ENCODE measurements around the gene DPF1. TPM values are rescaled to one million over a fixed set of nuclear protein-coding genes. Genes with fewer than 3 reads are reported as not detected.

The DPF1 gene
- total and polyA plus RNA-seq, 2 donors from 2014 or later: not detected

GRCh38 chr19:38268539-38268938, 44.5 kb upstream of the DPF1 start:
- Histone ChIP-seq H3K9me3 (ENCODE audit: control insufficient read depth in 2 of 3, insufficient read depth in 1 of 3, low read length in 3 of 3) (no peaks in the 10 kb centered on the region), H3K36me3 (ENCODE audit: control insufficient read depth in 2 of 3, insufficient read depth in 3 of 3, low read length in 3 of 3) (no peaks in the 10 kb centered on the region), H3K27me3 (ENCODE audit: control insufficient read depth, insufficient read depth, low read length) (no peaks in the 10 kb centered on the region), H3K9ac (ENCODE audit: low read length in 3 of 3) (peak overlapping the region in 1 of 3 donors; percentile 75), H3K27ac (ENCODE audit: low read depth in 2 of 2, low read length in 2 of 2) (peak overlapping the region; percentile 65 to 94), H3K4me3 (ENCODE audit: low read length in 3 of 3) (peak overlapping the region in 1 of 3 donors; percentile 79), H3K4me1 (ENCODE audit: control insufficient read depth in 2 of 3, insufficient read depth in 2 of 3, low read depth in 1 of 3, low read length in 3 of 3) (peaks cover 3 to 47% (median 32%) of the 10 kb centered on the region in 3 donors)
- DNase-seq: no peak
- intact Hi-C loops (cut with DNase I): no loop called here
- TF ChIP-seq, protein P1, sequence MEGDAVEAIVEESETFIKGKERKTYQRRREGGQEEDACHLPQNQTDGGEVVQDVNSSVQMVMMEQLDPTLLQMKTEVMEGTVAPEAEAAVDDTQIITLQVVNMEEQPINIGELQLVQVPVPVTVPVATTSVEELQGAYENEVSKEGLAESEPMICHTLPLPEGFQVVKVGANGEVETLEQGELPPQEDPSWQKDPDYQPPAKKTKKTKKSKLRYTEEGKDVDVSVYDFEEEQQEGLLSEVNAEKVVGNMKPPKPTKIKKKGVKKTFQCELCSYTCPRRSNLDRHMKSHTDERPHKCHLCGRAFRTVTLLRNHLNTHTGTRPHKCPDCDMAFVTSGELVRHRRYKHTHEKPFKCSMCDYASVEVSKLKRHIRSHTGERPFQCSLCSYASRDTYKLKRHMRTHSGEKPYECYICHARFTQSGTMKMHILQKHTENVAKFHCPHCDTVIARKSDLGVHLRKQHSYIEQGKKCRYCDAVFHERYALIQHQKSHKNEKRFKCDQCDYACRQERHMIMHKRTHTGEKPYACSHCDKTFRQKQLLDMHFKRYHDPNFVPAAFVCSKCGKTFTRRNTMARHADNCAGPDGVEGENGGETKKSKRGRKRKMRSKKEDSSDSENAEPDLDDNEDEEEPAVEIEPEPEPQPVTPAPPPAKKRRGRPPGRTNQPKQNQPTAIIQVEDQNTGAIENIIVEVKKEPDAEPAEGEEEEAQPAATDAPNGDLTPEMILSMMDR (IDR thresholded peaks at IDR 0.05; ENCODE audit: borderline replicate concordance, extremely low read depth, insufficient read depth): no peak
- no peak for FAIRE-seq

DNA sequence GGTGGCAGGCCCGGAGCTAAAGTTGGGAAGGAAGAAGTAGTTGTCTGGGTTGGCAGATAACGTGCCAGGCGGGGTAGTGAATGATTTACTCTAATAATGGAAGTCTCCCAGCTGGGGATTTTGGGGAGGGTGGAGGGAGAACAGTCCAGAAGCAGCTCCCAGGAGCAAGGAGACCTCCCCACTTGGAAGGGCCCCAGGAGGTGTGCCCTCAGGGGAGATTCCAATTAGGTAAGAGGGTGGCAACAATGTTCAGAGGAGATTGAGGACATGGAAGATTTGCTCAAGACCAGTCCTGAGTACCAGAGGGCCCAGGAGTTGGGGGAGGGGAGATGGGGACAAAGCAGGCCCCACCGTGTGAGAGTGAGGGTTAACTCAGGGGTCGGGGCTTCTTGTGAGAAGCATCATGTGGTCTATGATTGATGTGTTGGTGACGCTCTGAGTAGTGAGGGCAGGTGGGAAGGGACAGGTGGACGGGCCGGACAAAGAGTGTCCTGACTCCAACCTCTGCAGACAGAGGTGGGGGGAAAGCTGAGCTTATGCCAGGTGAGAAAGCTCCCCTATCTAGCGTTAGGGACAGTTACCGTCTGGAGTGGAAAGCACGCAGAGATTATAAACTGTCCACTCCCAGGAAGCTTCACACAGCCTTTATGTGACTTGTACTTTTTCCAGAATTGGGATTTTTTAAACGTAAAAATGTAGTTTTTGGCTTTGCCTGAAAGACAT, 43.9 kb upstream of the DPF1 start:
- Histone ChIP-seq H3K27me3 (ENCODE audit: control insufficient read depth, insufficient read depth, low read length) (no peaks in the 10 kb centered on the region), H3K4me3 (ENCODE audit: low read length in 3 of 3) (peak overlapping the region in 2 of 3 donors; percentile 15 to 79), H3K9me3 (ENCODE audit: control insufficient read depth in 2 of 3, insufficient read depth in 1 of 3, low read length in 3 of 3) (no peaks in the 10 kb centered on the region), H3K9ac (ENCODE audit: low read length in 3 of 3) (peak overlapping the region in 1 of 3 donors; percentile 75), H3K36me3 (ENCODE audit: control insufficient read depth in 2 of 3, insufficient read depth in 3 of 3, low read length in 3 of 3) (no peaks in the 10 kb centered on the region), H3K4me1 (ENCODE audit: control insufficient read depth in 2 of 3, insufficient read depth in 2 of 3, low read depth in 1 of 3, low read length in 3 of 3) (peaks cover 3 to 45% (median 28%) of the 10 kb centered on the region in 3 donors), H3K27ac (ENCODE audit: low read depth in 2 of 2, low read length in 2 of 2) (peak overlapping the region; percentile 65 to 94)
- TF ChIP-seq, protein P1 (IDR thresholded peaks at IDR 0.05; ENCODE audit: borderline replicate concordance, extremely low read depth, insufficient read depth): no peak
- DNase-seq (no peak), FAIRE-seq (no peak)
- intact Hi-C loops (cut with DNase I): no loop called here

- peak overlapping the region; percentile 65 to 94 for H3K27ac ChIP-seq (ENCODE audit: low read depth in 2 of 2, low read length in 2 of 2)
- no peaks in the 10 kb centered on the region for H3K27me3 ChIP-seq (ENCODE audit: control insufficient read depth, insufficient read depth, low read length)
- no peak for FAIRE-seq
- peak overlapping the region; percentile 7 to 79 (median 35) for H3K4me3 ChIP-seq (ENCODE audit: low read length in 3 of 3)
- H3K4me1 ChIP-seq (ENCODE audit: control insufficient read depth in 2 of 3, insufficient read depth in 2 of 3, low read depth in 1 of 3, low read length in 3 of 3): peaks cover 3 to 45% (median 24%) of the 10 kb centered on the region in 3 donors
- DNase-seq: peak in 4 of 5 donors; percentile 35 to 65 (median 61)
- intact Hi-C loops (cut with DNase I): no loop called here
- peak overlapping the region in 2 of 3 donors; percentile 9 to 75 for H3K9ac ChIP-seq (ENCODE audit: low read length in 3 of 3)
- H3K36me3 ChIP-seq (ENCODE audit: control insufficient read depth in 2 of 3, insufficient read depth in 3 of 3, low read length in 3 of 3): no peaks in the 10 kb centered on the region
- TF ChIP-seq, protein P1 (IDR thresholded peaks at IDR 0.05; ENCODE audit: borderline replicate concordance, extremely low read depth, insufficient read depth): no peak
- no peaks in the 10 kb centered on the region for H3K9me3 ChIP-seq (ENCODE audit: control insufficient read depth in 2 of 3, insufficient read depth in 1 of 3, low read length in 3 of 3)
These were observed 43.1 kb upstream of the DPF1 start for GRCh38 chr19:38266981-38267597.
